Heart right ventricle (tissue), 16 donors: ENCODE measurements around the gene ESCO1. TPM values are rescaled to one million over a fixed set of nuclear protein-coding genes. Genes with fewer than 3 reads are reported as not detected.

Experiments used
- ATAC-seq, 8 donors: fragments of 200-7000 bp; cut with Tn5 transposase; one replicate each; pipeline ENCODE4 v1.9.1; 2020; ENCODE audit warnings: mild to moderate bottlenecking in 8 of 8, moderate library complexity in 8 of 8, moderate number of reproducible peaks in 1 of 8
- DNase-seq, 2 donors: peaks; one replicate each; pipeline ENCODE4 v3.0.0-alpha.2; 2020
- H3K27ac ChIP-seq, 10 donors: fragments of 200-600 bp; sonication (generic) in 2 of 10; one replicate each; pipeline versions ENCODE4 v1.5.0 to v1.8.0; 2020 to 2022; ENCODE audit warnings: mild to moderate bottlenecking in 3 of 10
- H3K27me3 ChIP-seq, 7 donors: fragments of 200-600 bp; one replicate each; pipeline ENCODE4 v1.8.0; 2021 to 2022; ENCODE audit warnings: mild to moderate bottlenecking in 2 of 7
- H3K36me3 ChIP-seq, 9 donors: fragments of 200-600 bp; sonication (generic) in 1 of 9; one replicate each; pipeline versions ENCODE4 v1.5.0 to v1.8.0; 2020 to 2022; ENCODE audit warnings: mild to moderate bottlenecking in 2 of 9
- H3K4me1 ChIP-seq, 9 donors: fragments of 200-600 bp; sonication (generic) in 1 of 9; one replicate each; pipeline versions ENCODE4 v1.5.0 to v1.8.0; 2020 to 2022; ENCODE audit warnings: mild to moderate bottlenecking in 4 of 9
- H3K4me3 ChIP-seq, 10 donors: fragments of 200-600 bp; sonication (generic) in 2 of 10; one replicate each; pipeline versions ENCODE4 v1.5.0 to v1.8.0; 2020 to 2022; ENCODE audit warnings: mild to moderate bottlenecking in 7 of 10, moderate library complexity in 2 of 10
- H3K9me3 ChIP-seq, 11 donors: fragments of 200-600 bp in 10 of 11; sonication (generic) in 2 of 11; one replicate each; pipeline versions ENCODE4 v1.5.0 to v1.8.0; 2013 to 2022; ENCODE audit warnings: mild to moderate bottlenecking in 2 of 11, control low read depth in 1 of 11, moderate library complexity in 1 of 11
- CTCF ChIP-seq, 9 donors: fragments of 200-600 bp; sonication (generic) in 2 of 9; IDR thresholded peaks; one replicate each; pipeline versions ENCODE4 v1.5.0 to v1.8.0; 2021 to 2022; ENCODE audit warnings: antibody characterized with exemption in 9 of 9, mild to moderate bottlenecking in 5 of 9, moderate library complexity in 1 of 9
- WGBS, 2 donors: extraction: QIAGEN DNeasy Blood & Tissue Kit; methylation state at CpG; one replicate each; pipeline ENCODE4 v1.1.7; 2013; ENCODE audit warnings: inconsistent platforms in 1 of 2; 5-methylcytosine and 5-hydroxymethylcytosine counted together
- intact Hi-C, 10 donors: fragments of 100-400 bp; cut with DNase I; formaldehyde crosslinking; loops; one replicate each; pipeline versions ENCODE4 v1.11.1 to v1.14.2; 2022
- polyA plus RNA-seq, 2 donors: library from polyadenylated mRNA; stranded (reverse); fragments of 200-250 nt; gene quantifications; one replicate each; pipeline ENCODE4 v1.2.3, GENCODE V29; 2013
- total RNA-seq, 10 donors: library from RNA; stranded (reverse); fragmentation: NEBNext Ultra II Directional in 3 of 10; extraction: Animal tissue kit (Norgen Biotek cat#: 25700) in 3 of 10; gene quantifications; one replicate each; pipeline versions ENCODE4 v1.2.1 to v1.2.4, GENCODE V29; 2021 to 2023
- donor health status: Arrhythmogenic right ventricular cardiomyopathy.
- donor health status: ischemic (EF 13 %, LVEDD 7.1; RV severe dilation, severe dysfunction).
- donor health status: healthy with polysubstance abuse.
- donor health status: DM: no; HTN: yes; CAD: no.
- donor health status: DM: no; HTN: no; CAD: no.
- donor health status: ischemic (EF 25% LVEDD 6.9; RV normal size, moderate dysfunction).
- donor health status: ischemic (EF 25% LVEDD 5.7; RV mildly dilated, moderate dysfunction).
- donor health status: healthy.
- donor health status: DM: yes; HTN: yes; CAD: no.
- donor health status: Ischemic cardiomyopathy.
- donor health status: ischemic (EF 35%, LVEDD 5.7; RV mildly dilated, moderate dysfunction).
- donor health status: nonischemic (EF 11% LVEDD 7.7; RV severe dilation, severe dysfunction).
- donor health status: DM: yes; HTN: yes; CAD: no.
- donor health status: PGD.
- donor health status: ischemic (EF 29% LVEDD 5.4; RV normal size, mild dysfunction).
- donor health status: nonischemic (EF 23%, LVEDD 6.1; RV moderate dilation, normal function).

The ESCO1 gene
- total and polyA plus RNA-seq, 12 donors, result 5.5 to 12.9 (median 9.9) TPM

- no peak for ATAC-seq
- peaks cover 0 to 39% (median 24%) of the 10 kb centered on the region in 9 donors for H3K4me1 ChIP-seq
- no peak for TF ChIP-seq CTCF (IDR thresholded peaks at IDR 0.05)
- H3K4me3 ChIP-seq, result no peak overlapping the region
- H3K27me3 ChIP-seq, result no peaks in the 10 kb centered on the region
- intact Hi-C loops, result loop anchor here in 3 of 10 donors (5.0 to 10.0 kb wide), 4 partner anchors 100 to 497 kb away; partner anchors contain the start of genes MIB1 (in 2 of the 3) and ABHD3 (in 1 of the 3)
- WGBS, 2 donors, result 91 to 97% methylated on average over 5 of the region's 5 CpGs
- H3K27ac ChIP-seq, result peak overlapping the region in 1 of 10 donors; percentile 51
- no peaks in the 10 kb centered on the region for H3K9me3 ChIP-seq
- peak in 1 of 2 donors; percentile 4 for DNase-seq
- H3K36me3 ChIP-seq, result no peaks in the 10 kb centered on the region
Observed at GRCh38 chr18:21602299-21602587, 1.7 kb upstream of the ESCO1 start.

DNA sequence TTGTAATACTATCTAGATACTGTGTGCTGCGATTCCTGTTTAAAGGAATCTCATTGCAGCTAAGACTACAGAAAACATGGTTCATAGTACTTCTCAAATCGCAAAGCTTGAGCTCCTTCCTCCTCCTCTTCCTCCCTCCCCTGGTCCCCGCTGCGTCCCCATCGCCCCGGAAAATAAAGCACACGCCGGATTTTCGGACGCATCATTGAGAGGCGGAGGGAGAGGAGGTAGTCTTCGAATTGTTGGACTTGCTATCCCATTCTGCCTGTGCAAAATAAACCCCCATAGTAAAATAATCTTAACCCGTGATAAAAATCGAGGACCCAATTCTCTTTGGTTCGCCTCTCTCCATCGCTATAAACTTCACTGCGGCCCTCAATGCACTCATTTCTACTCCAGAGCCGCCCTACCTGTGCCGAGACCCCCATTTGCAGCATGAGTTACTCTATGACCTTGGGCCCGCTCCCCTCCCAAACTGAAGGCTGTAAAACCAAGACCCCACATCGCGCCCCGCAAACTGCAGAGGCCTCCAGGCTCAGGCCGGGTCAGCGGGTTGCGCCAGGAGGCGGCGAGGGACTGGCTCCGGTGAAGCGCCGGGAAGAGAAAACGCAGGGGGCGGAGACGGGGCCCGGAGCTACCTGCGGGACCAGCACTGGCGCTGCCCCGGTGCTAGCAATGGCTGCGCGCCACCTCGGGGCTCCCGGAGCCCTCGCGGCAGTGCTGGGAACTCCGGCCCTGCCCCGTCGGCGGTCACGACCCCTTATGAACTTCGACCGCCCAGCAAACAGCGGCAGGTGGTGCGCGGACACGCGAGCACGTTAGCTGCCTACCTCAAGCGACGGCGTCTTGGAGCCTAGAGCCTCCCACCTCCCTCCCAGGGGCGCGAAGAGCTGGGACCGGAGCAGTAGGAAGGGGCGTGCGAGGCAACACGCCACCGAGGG lies 649 bp downstream of the ESCO1 start:
- Histone ChIP-seq H3K9me3 (no peaks in the 10 kb centered on the region), H3K27ac (peak overlapping the region; percentile 86 to 99 (median 97)), H3K4me1 (peaks cover 0 to 46% (median 24%) of the 10 kb centered on the region in 9 donors), H3K4me3 (peak overlapping the region; percentile 81 to 100 (median 92)), H3K27me3 (no peaks in the 10 kb centered on the region), H3K36me3 (no peaks in the 10 kb centered on the region)
- ATAC-seq (peak; percentile 49 to 82 (median 70)), DNase-seq (peak in 1 of 2 donors; percentile 54)
- TF ChIP-seq CTCF (IDR thresholded peaks at IDR 0.05), result no peak
- intact Hi-C loops, result loop anchor here in 4 of 10 donors (2.0 to 10.0 kb wide), 6 partner anchors 49 to 495 kb away; partner anchors contain the start of genes MIB1 (in 2 of the 4) and ABHD3 (in 1 of the 4)
- 1% methylated on average over 60 to 67 of the region's 67 CpGs for WGBS, 2 donors

- WGBS, 2 donors, result 64 to 70% methylated on average over 18 of the region's 18 CpGs
- TF ChIP-seq CTCF (IDR thresholded peaks at IDR 0.05), result no peak
- intact Hi-C loops, result loop anchor here in 1 of 10 donors (10.0 kb wide), 1 partner anchor 64 kb away; no protein-coding TSS in a partner anchor
- peak overlapping the region; percentile 81 to 100 (median 92) for H3K4me3 ChIP-seq
- no peaks in the 10 kb centered on the region for H3K36me3 ChIP-seq
- H3K27me3 ChIP-seq, result no peaks in the 10 kb centered on the region
- peak overlapping the region in 7 of 10 donors; percentile 94 to 99 (median 97) for H3K27ac ChIP-seq
- DNase-seq (no peak), ATAC-seq (no peak)
- H3K9me3 ChIP-seq, result no peaks in the 10 kb centered on the region
- H3K4me1 ChIP-seq, result peaks cover 0 to 46% (median 24%) of the 10 kb centered on the region in 9 donors
Observed at GRCh38 chr18:21598726-21599584, 1.5 kb downstream of the ESCO1 start.

- Histone ChIP-seq H3K4me1 (peaks cover 0 to 46% (median 24%) of the 10 kb centered on the region in 9 donors), H3K27me3 (no peaks in the 10 kb centered on the region), H3K9me3 (no peaks in the 10 kb centered on the region), H3K27ac (no peak overlapping the region), H3K4me3 (no peak overlapping the region), H3K36me3 (no peaks in the 10 kb centered on the region)
- intact Hi-C loops, result loop anchor here in 1 of 10 donors (10.0 kb wide), 1 partner anchor 63 kb away; no protein-coding TSS in a partner anchor
- no peak for ATAC-seq
- 58 to 66% methylated on average over 1 of the region's 1 CpG for WGBS, 2 donors
- TF ChIP-seq CTCF (IDR thresholded peaks at IDR 0.05), result no peak
- no peak for DNase-seq
Observed at GRCh38 chr18:21597620-21598019, 2.9 kb downstream of the ESCO1 start.
